ENCODE results near the gene MYH9.

Gene MYH9

GRCh38 chr22:36409056-36409455, 21.3 kb upstream of the MYH9 start:
- no peak overlapping the region for H3K27ac ChIP-seq
- no peak for TF ChIP-seq CTCF (IDR thresholded peaks at IDR 0.05)
- H3K4me3 ChIP-seq = no peak overlapping the region
- DNase-seq (ENCODE audit: low spot score) = no peak

DNA sequence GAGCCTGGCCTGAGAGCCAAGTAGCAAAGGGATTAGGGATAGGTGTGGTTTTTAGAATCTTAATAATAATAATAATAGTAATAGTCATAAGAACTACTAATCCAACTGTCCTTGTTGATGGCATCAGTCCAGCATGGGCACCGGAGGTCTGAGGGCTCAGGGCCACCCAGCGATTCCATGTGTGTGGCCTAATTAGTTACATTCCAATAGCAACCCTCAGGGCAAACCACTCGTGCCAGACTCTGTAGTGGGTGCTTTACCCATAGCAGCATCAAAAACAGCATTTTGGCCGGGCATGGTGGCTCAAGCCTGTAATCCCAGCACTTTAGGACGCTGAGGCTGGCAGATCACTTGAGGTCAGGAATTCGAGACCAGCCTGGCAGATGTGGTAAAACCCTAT, 19.0 kb upstream of the MYH9 start:
- TF ChIP-seq CTCF (IDR thresholded peaks at IDR 0.05) = no peak
- no peak overlapping the region for H3K4me3 ChIP-seq
- no peak overlapping the region for H3K27ac ChIP-seq
- DNase-seq (ENCODE audit: low spot score) = no peak

DNA sequence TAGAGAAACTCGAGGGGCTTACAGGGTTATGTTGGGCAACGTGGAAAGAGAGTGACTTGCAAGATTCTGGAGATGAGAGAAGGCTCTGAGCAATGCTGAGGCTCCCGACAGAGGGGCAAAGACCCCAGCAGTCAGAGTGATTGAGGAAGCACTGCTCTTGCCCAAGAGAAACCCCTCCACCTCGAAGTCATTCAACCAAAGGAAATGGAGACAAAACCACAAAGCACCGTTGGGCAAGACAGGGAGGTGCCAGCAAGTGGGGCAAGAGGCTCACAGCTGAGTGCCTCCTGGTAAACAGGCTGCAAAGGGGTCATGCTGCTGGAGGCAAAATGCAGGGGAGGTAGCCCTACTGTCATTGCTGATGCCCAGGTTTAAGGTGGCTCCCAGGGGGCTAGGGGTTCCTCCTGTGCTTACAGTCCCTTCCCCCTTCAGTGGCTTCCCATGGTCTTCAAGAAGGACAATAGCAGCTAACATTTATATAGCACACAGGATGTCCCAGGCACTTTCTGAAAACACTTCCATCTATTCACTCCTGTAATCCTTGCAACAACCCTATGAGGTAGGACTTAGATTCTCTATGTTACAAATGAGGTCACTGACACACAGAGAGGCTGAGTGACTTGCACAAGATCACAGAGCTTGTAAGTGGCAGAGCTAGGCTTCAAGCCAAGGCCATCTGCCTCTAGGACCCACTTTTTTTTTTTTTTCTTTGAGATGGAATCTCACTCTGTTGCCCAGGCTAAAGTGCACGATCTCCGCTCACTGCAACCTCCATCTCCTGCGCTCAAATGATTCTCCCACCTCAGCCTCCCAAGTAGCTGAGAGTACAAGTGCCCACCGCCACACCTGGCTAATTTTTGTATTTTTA, 18.1 kb upstream of the MYH9 start:
- Histone ChIP-seq H3K27ac (peak overlapping the region in 1 of 2 donors; percentile 43), H3K4me3 (no peak overlapping the region)
- no peak for TF ChIP-seq CTCF (IDR thresholded peaks at IDR 0.05)
- DNase-seq (ENCODE audit: low spot score) = no peak

DNA sequence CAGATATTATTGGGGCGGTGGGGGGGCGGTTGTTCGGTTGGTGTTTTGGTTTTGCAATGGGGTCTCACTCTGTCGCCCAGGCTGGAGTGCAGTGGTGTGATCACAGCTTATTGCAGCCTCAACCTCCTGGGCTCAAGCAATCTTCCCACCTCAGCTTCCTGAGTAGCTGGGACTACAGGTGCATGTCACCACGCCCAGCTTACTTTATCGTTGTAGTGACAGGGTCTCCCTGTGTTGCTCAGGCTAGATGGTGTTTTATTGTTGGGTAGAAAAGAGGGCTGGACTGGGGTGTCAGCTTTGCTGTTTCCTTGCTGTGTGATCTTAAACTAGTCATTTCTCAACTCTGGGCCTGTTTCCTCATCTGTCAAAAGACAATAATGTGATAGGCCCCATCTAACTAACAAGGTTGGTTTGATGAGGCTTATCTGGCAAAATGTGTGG, 17.5 kb upstream of the MYH9 start:
- Histone ChIP-seq H3K27ac (no peak overlapping the region), H3K4me3 (no peak overlapping the region)
- no peak for DNase-seq (ENCODE audit: low spot score)
- TF ChIP-seq CTCF (IDR thresholded peaks at IDR 0.05) = no peak

DNA sequence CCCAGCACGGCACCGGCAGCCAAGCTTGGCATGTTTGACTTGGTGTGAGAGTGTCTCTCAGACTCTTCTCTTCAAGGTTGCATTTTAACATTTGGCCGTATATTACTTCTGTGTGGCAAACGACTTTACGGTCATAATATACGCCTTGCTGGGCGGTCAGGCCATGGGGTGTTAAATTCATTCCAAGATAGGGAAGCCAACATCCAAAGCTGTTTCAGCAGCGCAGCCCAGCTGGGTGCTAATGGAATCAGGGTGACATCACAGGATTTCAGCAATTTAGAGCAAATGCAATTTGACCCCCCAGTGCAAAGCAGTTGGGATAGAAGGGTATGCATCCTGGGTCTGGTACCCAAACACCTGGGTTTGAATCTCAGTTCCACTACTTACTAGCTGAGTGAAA, 16.7 kb upstream of the MYH9 start:
- no peak overlapping the region for H3K27ac ChIP-seq
- H3K4me3 ChIP-seq = no peak overlapping the region
- TF ChIP-seq CTCF (IDR thresholded peaks at IDR 0.05) = no peak
- DNase-seq (ENCODE audit: low spot score) = no peak

GRCh38 chr22:36399472-36399778, 11.7 kb upstream of the MYH9 start:
- Histone ChIP-seq H3K4me3 (no peak overlapping the region), H3K27ac (no peak overlapping the region)
- no peak for DNase-seq (ENCODE audit: low spot score)
- no peak for TF ChIP-seq CTCF (IDR thresholded peaks at IDR 0.05)

Data from coronary artery (tissue), 2 donors.